Hematopoietic multipotent progenitor cell treated with erythropoietin and hydrocortisone succinate and interleukin-3 and kit ligand, for 8 days (in vitro differentiated cells): ENCODE results near the gene PDCD2L.
"Not testable (repeated sequence)": the region's sequence is repeated elsewhere in the genome, so short reads cannot be mapped to it uniquely, and the experiment has no call there.

Experiments
- DNase-seq: peaks from one replicate; pipeline ENCODE4 v3.0.0-alpha.2; 2015

The PDCD2L gene

GRCh38 chr19:34375598-34375997 lies 28.6 kb upstream of the PDCD2L start:
- DNase-seq, result no peak

- no peak for DNase-seq
Observed at GRCh38 chr19:34380639-34381241, 23.5 kb upstream of the PDCD2L start.

DNA sequence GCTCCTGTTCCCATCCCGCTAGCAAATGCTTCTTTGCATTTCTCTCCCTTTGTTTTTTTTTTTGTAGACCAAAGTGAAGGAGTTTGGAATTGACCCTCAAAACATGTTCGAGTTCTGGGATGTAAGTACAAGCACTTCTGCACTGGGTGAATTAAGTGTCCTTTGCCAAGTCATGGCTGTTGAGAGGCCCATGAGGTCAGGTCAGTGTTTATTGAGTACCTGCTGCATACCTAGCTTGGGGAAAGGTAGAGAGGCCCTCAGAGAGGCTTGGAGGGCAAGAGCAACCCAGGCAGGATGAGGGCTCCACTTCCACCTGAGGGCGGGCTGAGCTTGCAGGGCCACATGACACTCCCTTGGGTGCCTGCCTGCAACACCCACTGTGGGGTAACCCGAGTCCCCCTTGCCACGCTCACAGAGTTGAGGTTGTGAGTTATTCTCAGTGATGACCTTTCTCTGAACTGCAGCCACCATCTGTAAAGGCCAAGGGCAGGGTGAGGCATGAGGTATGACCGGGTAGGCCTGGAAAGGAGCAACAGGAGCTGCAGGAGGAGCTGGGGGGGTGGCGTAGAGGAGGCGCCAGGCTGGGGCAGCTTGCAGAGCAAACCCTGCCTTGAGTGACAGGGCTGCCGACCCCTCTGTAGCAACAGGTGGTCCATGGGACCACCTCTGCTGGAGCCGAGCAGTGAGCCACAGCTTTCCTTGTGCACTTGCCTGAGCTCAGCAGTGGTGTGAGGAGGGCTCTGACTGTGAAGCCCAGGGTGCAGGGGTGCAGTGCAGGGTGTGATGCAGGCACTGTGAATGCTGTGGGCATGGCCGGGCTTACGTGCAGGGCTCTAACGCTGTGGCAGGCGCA lies 22.6 kb upstream of the PDCD2L start:
- DNase-seq, result no peak

- DNase-seq, result no peak
Observed at GRCh38 chr19:34382471-34382870, 21.7 kb upstream of the PDCD2L start.

GRCh38 chr19:34383599-34383998 lies 20.6 kb upstream of the PDCD2L start:
- no peak for DNase-seq

DNA sequence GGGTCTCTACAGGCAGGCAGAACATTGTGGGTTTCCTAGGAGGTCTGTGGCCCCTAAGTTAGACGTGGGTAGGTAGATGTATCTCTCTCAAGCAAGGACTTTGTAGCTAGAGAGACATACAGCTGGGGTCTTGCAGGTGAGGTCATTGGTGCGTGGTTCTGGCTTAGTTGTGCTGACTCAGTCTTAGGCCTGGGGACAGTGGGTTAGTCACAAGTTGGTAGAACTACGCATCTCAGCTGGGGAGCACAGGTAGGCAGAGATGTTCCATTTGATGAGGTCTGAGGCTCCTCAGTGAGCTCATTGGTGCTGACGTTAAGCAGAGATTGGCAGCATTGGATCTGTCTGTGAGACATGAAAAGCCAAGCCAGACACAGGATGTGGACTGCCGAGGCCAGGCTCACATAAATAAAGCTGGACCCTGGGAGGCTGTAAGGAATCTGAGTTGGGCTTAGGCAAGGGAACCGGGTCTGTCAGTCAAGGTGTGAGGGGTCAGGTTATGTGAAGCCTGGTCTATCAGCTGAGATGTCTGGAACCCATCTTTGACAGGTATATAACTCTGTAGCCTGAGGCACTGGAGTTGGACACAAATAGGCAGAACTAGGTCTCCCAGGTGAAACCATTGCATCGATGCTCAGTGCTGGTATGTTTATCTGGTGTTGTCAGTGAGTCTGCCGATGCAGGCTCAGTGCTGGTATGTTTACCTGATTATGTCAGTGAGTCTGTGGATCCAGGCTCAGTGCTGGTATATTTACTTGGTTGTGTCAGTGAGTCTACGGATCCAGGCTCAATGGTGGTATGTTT lies 17.4 kb upstream of the PDCD2L start:
- no peak for DNase-seq

- DNase-seq, result no peak
Observed at GRCh38 chr19:34387446-34387810, 16.8 kb upstream of the PDCD2L start.

DNA sequence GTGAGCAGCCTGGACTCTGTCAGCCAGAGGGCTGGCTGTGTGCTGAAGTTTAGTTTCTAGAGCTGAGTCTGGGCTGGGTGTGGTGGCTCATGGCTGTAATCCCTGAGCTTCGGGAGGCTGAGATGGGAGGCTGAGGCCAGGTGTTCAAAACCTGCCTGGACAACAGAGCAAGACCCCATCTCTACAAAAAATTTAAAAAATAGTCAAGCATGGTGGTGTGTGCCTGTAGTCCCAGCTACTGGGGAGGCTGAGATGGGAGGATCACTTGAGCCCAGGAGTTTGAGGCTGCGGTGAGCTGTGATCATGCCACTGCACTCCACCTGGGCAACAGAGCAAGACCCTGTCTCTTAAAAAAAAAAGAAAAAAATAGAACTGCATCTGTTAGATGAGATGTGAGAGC lies 15.5 kb upstream of the PDCD2L start:
- DNase-seq, result not testable (repeated sequence)

DNA sequence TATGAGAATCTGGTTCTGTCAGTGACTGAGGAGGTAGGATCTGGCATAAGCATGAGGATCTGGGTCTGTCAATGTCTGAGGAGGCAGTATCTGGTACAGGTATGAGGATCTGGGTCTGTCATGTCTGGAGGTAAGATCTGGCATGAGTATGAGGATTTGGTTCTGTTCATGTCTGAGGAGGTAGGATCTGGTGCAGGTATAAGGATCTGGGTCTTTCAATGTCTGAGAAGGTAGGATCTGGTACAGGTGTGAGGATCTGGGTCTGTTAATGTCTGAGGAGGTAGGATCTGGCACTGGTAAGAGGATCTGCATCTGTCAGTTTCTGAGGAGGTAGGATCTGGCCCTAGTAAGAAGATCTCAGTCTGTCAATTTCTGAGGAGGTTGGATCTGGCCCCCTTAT lies 12.4 kb upstream of the PDCD2L start:
- no peak for DNase-seq

GRCh38 chr19:34393031-34393430 lies 11.2 kb upstream of the PDCD2L start:
- DNase-seq, result no peak

- no peak for DNase-seq
Observed at GRCh38 chr19:34393629-34394028, 10.6 kb upstream of the PDCD2L start.

DNA sequence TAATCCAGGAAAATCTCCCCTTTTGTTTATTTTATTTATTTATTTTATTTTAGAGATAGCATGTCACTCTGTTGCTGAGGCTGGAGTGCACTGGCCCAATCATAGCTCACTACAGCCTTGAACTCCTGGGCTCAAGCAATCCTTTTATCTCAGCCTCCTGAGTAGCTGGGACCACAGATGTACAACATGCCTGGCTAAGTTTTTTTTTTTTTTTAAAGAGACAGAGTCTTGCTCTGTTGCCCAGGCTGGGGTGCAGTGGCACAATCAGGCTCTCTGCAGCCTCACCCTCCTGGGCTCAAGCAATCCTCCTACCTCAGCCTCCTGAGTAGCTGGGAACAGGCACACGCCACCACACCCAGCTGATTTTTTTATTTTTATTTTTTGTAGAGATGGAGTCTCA lies 6.3 kb upstream of the PDCD2L start:
- no peak for DNase-seq

DNA sequence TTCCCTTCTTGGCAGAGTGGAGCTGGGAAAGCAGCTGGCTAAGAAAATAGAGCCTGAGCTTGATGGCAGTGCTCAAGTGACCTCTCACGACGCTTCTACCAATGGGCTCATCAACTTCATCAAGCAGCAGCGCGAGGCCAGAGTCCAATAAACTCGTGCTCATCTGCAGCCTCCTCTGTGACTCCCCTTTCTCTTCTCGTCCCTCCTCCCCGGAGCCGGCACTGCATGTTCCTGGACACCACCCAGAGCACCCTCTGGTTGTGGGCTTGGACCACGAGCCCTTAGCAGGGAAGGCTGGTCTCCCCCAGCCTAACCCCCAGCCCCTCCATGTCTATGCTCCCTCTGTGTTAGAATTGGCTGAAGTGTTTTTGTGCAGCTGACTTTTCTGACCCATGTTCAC lies 4.3 kb upstream of the PDCD2L start:
- no peak for DNase-seq

DNA sequence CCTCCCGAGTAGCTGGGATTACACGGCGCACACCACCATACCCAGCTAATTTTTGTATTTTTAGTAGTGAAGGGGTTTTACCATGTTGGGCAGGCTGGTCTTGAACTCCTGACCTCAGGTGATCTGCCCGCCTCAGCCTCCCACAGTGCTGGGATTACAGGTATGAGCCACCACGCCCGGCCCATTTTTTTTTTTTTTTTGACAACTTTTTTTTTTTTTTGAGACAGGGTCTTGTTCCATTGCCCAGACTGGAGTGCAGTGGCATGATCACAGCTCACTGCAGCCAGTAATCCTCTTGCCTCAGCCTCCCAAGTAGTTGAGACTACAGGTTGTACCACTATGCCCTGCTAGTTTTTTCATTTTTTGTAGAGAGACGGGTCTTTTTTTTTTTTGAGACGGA lies 3.4 kb upstream of the PDCD2L start:
- not testable (repeated sequence) for DNase-seq

DNA sequence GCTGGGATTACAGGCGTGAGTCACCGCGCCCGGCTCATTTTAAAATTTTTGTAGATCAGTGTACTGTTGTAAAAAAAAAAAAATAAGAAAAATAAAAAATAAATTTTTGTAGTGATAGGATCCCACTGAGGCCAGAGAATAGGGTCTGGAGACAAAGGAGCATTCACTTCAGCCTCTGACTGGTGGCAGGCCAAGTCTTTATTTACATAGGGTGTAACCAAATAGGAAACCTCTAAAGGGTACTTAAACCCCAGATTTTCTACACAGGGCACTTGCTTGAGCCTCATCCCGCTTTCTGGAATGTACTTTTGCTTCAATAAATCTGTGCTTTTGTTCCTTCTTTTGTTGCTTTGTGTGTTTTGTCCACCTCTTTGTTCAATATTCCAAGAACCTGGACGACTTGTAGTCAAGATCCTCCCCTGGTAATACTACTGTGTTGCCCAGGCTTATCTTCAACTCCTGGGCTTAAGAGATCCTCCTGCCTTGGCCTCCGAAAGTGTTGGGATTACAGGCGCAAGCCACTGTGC lies 2.1 kb upstream of the PDCD2L start:
- DNase-seq, result no peak

DNA sequence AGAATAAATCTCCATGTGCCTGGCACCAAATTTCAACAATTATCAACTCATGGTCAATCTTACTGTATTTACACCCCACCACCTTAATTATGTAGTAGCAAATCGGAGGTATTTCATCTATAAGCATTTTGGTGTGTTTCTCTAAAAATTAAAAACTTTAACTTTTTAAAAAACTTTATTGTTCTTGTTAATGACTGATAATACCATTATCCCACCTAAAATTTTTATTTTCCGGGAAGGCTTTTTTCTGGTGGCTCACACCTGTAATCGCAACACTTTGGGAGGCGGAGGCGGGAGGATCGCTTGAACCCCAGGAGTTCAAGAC lies 453 bp upstream of the PDCD2L start:
- DNase-seq, result no peak

- no peak for DNase-seq
Observed at GRCh38 chr19:34405892-34406660, 1.9 kb downstream of the PDCD2L start.

DNA sequence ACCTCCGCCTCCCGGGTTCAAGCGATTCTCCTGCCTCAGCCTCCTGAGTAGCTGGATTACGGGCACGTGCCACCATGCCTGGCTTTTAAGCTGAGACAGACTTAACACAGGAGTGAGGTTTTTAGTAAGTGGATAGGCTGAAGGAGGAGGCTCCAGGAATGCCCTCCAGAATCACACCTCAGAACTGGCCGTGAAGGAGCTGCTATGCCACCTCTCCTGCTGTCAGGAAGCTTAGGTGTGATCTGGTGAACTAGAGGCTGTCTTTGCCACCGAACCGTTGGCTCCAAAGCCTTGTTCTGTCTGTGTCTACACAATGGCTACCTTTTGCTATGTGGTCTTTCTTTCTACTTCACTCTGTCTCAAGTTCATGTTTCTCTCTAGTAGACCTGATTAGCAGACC lies 4.2 kb downstream of the PDCD2L start:
- no peak for DNase-seq

- DNase-seq, result no peak
Observed at GRCh38 chr19:34409189-34410164, 5.3 kb downstream of the PDCD2L start.

DNA sequence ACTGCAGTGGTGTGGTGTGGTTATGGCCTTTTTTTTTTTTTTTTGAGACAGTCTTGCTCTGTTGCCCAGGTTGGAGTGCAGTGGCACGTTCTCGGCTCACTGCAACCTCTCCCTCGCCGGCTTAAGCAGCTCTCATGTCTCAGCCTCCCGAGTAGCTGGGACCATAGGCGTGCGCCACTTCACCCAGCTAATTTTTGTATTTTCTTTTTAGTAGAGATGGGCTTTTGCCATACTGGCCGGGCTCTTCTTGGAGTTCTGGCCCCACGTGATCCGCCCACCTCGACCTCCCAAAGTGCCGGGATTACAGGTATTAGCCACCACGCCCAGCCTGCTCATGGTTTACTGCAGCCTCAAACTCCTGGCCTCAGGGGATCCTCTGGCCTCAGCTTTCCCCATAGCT lies 7.0 kb downstream of the PDCD2L start:
- no peak for DNase-seq

- DNase-seq, result no peak
Observed at GRCh38 chr19:34416021-34416545, 11.9 kb downstream of the PDCD2L start.

GRCh38 chr19:34418300-34418699 lies 14.1 kb downstream of the PDCD2L start:
- DNase-seq, result no peak
